GM12873 (cell line): ENCODE data around the gene CLINT1.

Source experiments
- CTCF ChIP-seq: IDR thresholded peaks from 2 replicates; pipeline ENCODE4 v1.5.1; 2012; ENCODE audit warnings: low read depth, mild to moderate bottlenecking, moderate library complexity, low read length, control low read depth; ENCODE audit not compliant: insufficient read depth; ENCODE audit errors: missing control alignments

CLINT1 gene

DNA sequence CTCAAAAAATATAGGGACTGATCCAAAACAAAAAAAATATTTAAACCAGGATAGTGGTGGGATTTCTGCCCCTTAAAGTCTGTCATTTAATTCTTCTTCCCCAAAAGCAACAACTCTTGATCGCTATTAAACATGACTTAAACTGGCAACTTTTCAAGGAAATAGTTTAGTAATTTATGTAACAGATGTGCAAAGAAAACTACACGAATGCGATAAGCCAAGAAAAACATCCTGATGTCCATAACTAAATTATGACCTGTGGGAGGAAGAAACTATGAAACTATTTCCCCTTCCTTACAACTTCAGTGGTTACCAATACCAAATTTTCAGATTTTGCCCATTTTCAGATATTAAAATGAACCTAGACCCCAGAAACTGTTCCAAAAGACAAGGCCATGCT, 31.5 kb downstream of the CLINT1 start:
- TF ChIP-seq CTCF = no peak

- no peak for TF ChIP-seq CTCF
Observed at GRCh38 chr5:157823655-157824054, 35.3 kb downstream of the CLINT1 start.

DNA sequence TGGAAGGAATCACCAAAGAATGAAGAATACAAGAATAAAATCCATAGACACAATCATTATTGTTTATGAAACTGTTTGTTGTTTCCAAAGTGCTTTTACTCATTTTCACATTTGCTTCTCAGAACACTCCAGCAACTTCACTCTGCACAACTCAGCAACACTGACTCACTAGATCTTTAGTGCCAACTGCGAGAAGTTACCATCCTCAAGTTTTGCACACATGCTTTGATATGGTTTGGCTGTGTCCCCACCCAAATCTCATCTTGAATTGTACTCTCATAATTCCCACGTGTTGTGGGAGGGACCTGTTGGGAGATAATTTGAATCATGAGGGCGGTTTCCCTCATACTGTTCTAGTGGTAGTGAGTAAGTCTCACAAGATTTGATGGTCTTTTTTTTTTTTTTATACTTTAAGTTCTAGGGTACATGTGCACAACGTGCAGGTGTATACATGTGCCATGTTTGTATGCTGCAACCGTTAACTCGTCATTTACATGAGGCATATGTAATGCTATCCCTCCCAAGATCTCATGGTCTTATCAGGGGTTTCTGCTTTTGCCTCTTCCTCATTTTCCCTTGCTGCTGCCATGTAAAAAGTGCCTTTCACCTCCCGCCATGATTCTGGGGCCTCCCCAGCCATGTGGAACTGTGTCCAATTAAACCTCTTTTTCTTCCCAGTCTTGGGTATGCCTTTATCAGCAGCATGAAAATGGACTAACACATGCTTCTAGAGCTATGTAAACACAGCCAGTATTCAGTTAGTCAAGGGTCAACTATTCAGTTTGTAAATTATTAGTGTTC, 36.9 kb downstream of the CLINT1 start:
- TF ChIP-seq CTCF = no peak

- TF ChIP-seq CTCF = no peak
Observed at GRCh38 chr5:157821405-157821804, 37.5 kb downstream of the CLINT1 start.

- TF ChIP-seq CTCF = peak; percentile 47
Observed at GRCh38 chr5:157820593-157821252, 38.2 kb downstream of the CLINT1 start.

- TF ChIP-seq CTCF = no peak
Observed at GRCh38 chr5:157819502-157820115, 39.3 kb downstream of the CLINT1 start.

DNA sequence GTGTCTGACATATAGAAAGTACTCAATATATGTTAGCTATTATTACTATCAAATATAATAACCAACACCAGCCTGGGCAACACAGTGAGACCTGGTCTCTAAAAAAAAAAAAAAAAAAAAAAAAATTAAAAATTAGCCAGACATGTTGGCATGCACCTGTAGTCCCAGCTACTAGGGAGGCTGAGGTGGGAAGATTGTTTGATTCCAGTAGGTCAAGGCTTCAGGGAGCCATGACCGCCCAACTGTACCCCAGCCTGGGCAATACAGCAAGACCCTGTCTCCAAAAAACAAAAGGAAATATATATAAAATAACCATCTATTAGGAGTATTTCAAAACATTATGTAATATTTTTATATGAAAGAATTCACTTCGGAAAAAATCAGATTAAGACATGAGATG, 40.6 kb downstream of the CLINT1 start:
- TF ChIP-seq CTCF = no peak
